Measurements from ENCODE around the gene DCAF17.

The DCAF17 gene

DNA sequence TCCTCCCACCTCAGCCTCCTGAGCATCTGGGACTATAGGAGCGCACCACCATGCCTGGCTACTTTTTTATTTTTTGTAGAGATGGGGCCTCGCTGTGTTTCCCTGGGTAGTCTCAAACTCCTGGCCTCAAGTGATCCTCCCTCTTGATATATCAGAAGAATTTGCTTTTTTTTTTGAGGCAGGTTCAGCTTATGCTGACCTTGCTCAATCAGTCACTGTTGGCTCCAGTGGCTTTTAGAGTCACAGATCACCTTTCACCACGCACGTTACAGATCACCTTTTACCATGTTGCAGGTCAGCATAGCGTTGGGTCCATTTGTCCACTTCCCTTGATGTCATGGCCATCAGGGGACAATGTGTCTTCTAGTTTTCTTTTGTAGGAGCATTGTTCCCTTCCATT lies 36.1 kb downstream of the DCAF17 start:
- Histone ChIP-seq H3K9me3 (ENCODE audit: control insufficient read depth, insufficient read depth, low read depth, low read length) (no peaks in the 10 kb centered on the region), H3K36me3 (ENCODE audit: control insufficient read depth in 2 of 2, insufficient read depth in 1 of 2, low read length in 2 of 2) (peaks cover 14 to 61% of the 10 kb centered on the region in 2 experiments; a peak in 2 of 3 replicates), H3K27ac (ENCODE audit: extremely low read depth, low read depth, low read length) (no peak overlapping the region), H3K4me3 (ENCODE audit: low read depth, low read length) (no peak overlapping the region), H3K4me1 (ENCODE audit: control insufficient read depth, insufficient read depth, low read length) (no peaks in the 10 kb centered on the region)
- ChIA-PET CTCF (interaction anchor here (0.7 kb wide), 1 partner anchor 63 kb away, joined by 3 read pairs; no protein-coding TSS in a partner anchor), POLR2A (no interaction called here)
- TF ChIP-seq, protein P1, sequence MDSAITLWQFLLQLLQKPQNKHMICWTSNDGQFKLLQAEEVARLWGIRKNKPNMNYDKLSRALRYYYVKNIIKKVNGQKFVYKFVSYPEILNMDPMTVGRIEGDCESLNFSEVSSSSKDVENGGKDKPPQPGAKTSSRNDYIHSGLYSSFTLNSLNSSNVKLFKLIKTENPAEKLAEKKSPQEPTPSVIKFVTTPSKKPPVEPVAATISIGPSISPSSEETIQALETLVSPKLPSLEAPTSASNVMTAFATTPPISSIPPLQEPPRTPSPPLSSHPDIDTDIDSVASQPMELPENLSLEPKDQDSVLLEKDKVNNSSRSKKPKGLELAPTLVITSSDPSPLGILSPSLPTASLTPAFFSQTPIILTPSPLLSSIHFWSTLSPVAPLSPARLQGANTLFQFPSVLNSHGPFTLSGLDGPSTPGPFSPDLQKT (IDR thresholded peaks at IDR 0.05; ENCODE audit: borderline replicate concordance, low read depth, low read length) = no peak
- TF ChIP-seq ZNF629 (tag by site-specific recombination; IDR thresholded peaks at IDR 0.05) = no peak
- TF ChIP-seq YY1 (tag by site-specific recombination; IDR thresholded peaks at IDR 0.05) = no peak
- no peak for TF ChIP-seq ZNF133 (tag by site-specific recombination; IDR thresholded peaks at IDR 0.05)
- TF ChIP-seq, protein P2, sequence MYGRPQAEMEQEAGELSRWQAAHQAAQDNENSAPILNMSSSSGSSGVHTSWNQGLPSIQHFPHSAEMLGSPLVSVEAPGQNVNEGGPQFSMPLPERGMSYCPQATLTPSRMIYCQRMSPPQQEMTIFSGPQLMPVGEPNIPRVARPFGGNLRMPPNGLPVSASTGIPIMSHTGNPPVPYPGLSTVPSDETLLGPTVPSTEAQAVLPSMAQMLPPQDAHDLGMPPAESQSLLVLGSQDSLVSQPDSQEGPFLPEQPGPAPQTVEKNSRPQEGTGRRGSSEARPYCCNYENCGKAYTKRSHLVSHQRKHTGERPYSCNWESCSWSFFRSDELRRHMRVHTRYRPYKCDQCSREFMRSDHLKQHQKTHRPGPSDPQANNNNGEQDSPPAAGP (tag by site-specific recombination; IDR thresholded peaks at IDR 0.05) = no peak
- TF ChIP-seq ZNF157 (tag by site-specific recombination; IDR thresholded peaks at IDR 0.05) = no peak
- no peak for TF ChIP-seq SP2 (tag by site-specific recombination; IDR thresholded peaks at IDR 0.05)
- TF ChIP-seq IKZF3 (tag by site-specific recombination; IDR thresholded peaks at IDR 0.05) = no peak
- TF ChIP-seq ZNF324 (tag by site-specific recombination; IDR thresholded peaks at IDR 0.05) = no peak
- TF ChIP-seq, protein P3, sequence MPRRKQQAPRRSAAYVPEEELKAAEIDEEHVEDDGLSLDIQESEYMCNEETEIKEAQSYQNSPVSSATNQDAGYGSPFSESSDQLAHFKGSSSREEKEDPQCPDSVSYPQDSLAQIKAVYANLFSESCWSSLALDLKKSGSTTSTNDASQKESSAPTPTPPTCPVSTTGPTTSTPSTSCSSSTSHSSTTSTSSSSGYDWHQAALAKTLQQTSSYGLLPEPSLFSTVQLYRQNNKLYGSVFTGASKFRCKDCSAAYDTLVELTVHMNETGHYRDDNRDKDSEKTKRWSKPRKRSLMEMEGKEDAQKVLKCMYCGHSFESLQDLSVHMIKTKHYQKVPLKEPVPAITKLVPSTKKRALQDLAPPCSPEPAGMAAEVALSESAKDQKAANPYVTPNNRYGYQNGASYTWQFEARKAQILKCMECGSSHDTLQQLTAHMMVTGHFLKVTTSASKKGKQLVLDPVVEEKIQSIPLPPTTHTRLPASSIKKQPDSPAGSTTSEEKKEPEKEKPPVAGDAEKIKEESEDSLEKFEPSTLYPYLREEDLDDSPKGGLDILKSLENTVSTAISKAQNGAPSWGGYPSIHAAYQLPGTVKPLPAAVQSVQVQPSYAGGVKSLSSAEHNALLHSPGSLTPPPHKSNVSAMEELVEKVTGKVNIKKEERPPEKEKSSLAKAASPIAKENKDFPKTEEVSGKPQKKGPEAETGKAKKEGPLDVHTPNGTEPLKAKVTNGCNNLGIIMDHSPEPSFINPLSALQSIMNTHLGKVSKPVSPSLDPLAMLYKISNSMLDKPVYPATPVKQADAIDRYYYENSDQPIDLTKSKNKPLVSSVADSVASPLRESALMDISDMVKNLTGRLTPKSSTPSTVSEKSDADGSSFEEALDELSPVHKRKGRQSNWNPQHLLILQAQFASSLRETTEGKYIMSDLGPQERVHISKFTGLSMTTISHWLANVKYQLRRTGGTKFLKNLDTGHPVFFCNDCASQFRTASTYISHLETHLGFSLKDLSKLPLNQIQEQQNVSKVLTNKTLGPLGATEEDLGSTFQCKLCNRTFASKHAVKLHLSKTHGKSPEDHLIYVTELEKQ (tag by site-specific recombination; IDR thresholded peaks at IDR 0.05; ENCODE audit: borderline replicate concordance) = no peak

DNA sequence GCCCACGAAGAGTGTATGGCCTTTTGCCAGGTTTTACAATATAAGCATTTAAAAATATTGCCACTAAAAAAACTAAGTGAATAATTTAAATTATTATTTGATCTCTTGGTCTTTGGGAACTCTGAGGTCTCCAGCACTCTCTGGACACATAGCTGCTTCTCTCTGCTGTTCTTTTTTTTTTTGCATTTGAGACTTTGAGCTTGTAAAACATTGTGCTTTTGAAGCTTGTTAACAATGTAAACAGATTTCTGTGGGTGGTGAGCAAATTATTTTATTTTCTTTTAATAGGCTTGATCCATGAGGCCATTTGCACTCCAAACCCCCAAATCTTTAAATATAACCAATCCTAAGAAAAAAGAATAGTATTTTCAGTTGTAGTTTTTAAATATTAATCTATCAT lies 42.0 kb downstream of the DCAF17 start:
- TF ChIP-seq, protein P3 (tag by site-specific recombination; IDR thresholded peaks at IDR 0.05; ENCODE audit: borderline replicate concordance) = no peak
- TF ChIP-seq ZNF239 (tag by site-specific recombination; IDR thresholded peaks at IDR 0.05) = no peak
- no peak for TF ChIP-seq MYNN (tag by site-specific recombination; IDR thresholded peaks at IDR 0.05; ENCODE audit: borderline replicate concordance)
- TF ChIP-seq ZFP41 (tag by site-specific recombination; IDR thresholded peaks at IDR 0.05; ENCODE audit: borderline replicate concordance) = no peak
- no peak for TF ChIP-seq ZNF596 (tag by site-specific recombination; IDR thresholded peaks at IDR 0.05)
- TF ChIP-seq ZNF354C (tag by site-specific recombination; IDR thresholded peaks at IDR 0.05; ENCODE audit: borderline replicate concordance, low read depth) = no peak
- no peak for TF ChIP-seq ZNF221 (tag by site-specific recombination; IDR thresholded peaks at IDR 0.05; ENCODE audit: borderline replicate concordance)
- no peak for TF ChIP-seq ZNF184 (tag by site-specific recombination; IDR thresholded peaks at IDR 0.05)
- no peak for TF ChIP-seq ZNF157 (tag by site-specific recombination; IDR thresholded peaks at IDR 0.05)
- TF ChIP-seq ZBTB48 (tag by site-specific recombination; IDR thresholded peaks at IDR 0.05) = no peak
- TF ChIP-seq, protein P4, sequence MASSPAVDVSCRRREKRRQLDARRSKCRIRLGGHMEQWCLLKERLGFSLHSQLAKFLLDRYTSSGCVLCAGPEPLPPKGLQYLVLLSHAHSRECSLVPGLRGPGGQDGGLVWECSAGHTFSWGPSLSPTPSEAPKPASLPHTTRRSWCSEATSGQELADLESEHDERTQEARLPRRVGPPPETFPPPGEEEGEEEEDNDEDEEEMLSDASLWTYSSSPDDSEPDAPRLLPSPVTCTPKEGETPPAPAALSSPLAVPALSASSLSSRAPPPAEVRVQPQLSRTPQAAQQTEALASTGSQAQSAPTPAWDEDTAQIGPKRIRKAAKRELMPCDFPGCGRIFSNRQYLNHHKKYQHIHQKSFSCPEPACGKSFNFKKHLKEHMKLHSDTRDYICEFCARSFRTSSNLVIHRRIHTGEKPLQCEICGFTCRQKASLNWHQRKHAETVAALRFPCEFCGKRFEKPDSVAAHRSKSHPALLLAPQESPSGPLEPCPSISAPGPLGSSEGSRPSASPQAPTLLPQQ (tag by site-specific recombination; IDR thresholded peaks at IDR 0.05) = no peak
- TF ChIP-seq ZNF266 (tag by site-specific recombination; IDR thresholded peaks at IDR 0.05; ENCODE audit: low read depth) = no peak
- no peak for TF ChIP-seq ZNF350 (tag by site-specific recombination; IDR thresholded peaks at IDR 0.05)
- Histone ChIP-seq H3K4me1 (ENCODE audit: control insufficient read depth, insufficient read depth, low read length) (no peaks in the 10 kb centered on the region), H3K9me3 (ENCODE audit: control insufficient read depth, insufficient read depth, low read depth, low read length) (no peaks in the 10 kb centered on the region), H3K36me3 (ENCODE audit: control insufficient read depth in 2 of 2, insufficient read depth in 1 of 2, low read length in 2 of 2) (peaks cover 3 to 62% of the 10 kb centered on the region in 2 experiments; a peak in 2 of 3 replicates), H3K4me3 (ENCODE audit: low read depth, low read length) (no peak overlapping the region), H3K27ac (ENCODE audit: extremely low read depth, low read depth, low read length) (no peak overlapping the region)
- ChIA-PET POLR2A (no interaction called here), CTCF (no interaction called here)

Data from HEK293 (cell line).